Psoas muscle (tissue), 8 donors: Measurements from ENCODE around the gene IP6K3. TPM values are rescaled to one million over a fixed set of nuclear protein-coding genes. Genes with fewer than 3 reads are reported as not detected.

Experiments
- ATAC-seq, 4 donors: fragments of 200-7000 bp; cut with Tn5 transposase; one replicate each; pipeline ENCODE4 v1.9.1; 2020; ENCODE audit warnings: moderate library complexity in 3 of 4, mild to moderate bottlenecking in 2 of 4
- DNase-seq, 2 donors: peaks; one replicate each; pipeline ENCODE4 v3.0.0-alpha.2; 2020
- H3K27ac ChIP-seq: fragments of 200-600 bp; one replicate; pipeline ENCODE4 v1.8.0; 2022
- H3K27me3 ChIP-seq, 3 donors: fragments of 200-600 bp in 1 of 3; one replicate each; pipeline versions ENCODE4 v1.6.1 to v1.8.0; 2013 to 2022; ENCODE audit warnings: low read length in 2 of 3, mild to moderate bottlenecking in 2 of 3, moderate library complexity in 1 of 3; ENCODE audit not compliant: insufficient read depth in 3 of 3
- H3K36me3 ChIP-seq, 2 donors: fragments of 200-600 bp in 1 of 2; one replicate each; pipeline versions ENCODE4 v1.6.1 to v1.8.0; 2013 to 2022; ENCODE audit warnings: low read depth in 1 of 2, mild to moderate bottlenecking in 1 of 2, moderate library complexity in 1 of 2; ENCODE audit not compliant: insufficient read depth in 1 of 2
- H3K4me1 ChIP-seq: fragments of 200-600 bp; one replicate; pipeline ENCODE4 v1.8.0; 2022
- H3K4me3 ChIP-seq: fragments of 200-600 bp; one replicate; pipeline ENCODE4 v1.8.0; 2022; ENCODE audit warnings: mild to moderate bottlenecking
- H3K9me3 ChIP-seq: fragments of 200-600 bp; one replicate; pipeline ENCODE4 v1.8.0; 2022
- CTCF ChIP-seq: fragments of 200-600 bp; IDR thresholded peaks from one replicate; pipeline ENCODE4 v1.8.0; 2022; ENCODE audit warnings: antibody characterized with exemption
- WGBS, 3 donors: extraction: QIAGEN DNeasy Blood & Tissue Kit; methylation state at CpG; one replicate each; pipeline versions ENCODE4 v1.1.6 to v1.1.7; 2013; 5-methylcytosine and 5-hydroxymethylcytosine counted together
- intact Hi-C, 2 donors: fragments of 100-400 bp; cut with DNase I; formaldehyde crosslinking; loops; one replicate each; pipeline versions ENCODE4 v1.11.0 to v1.14.2; 2022
- polyA plus RNA-seq, 3 donors: library from polyadenylated mRNA; stranded (reverse); fragments of 200-250 nt; gene quantifications; one replicate each; pipeline ENCODE4 v1.2.3, GENCODE V29; 2013
- total RNA-seq, 4 donors: library from RNA; stranded (reverse); fragmentation: NEBNext Ultra II Directional in 2 of 4; extraction: Animal tissue kit (Norgen Biotek cat#: 25700) in 2 of 4; gene quantifications; one replicate each; pipeline versions ENCODE4 v1.2.1 to v1.2.4, GENCODE V29; 2021 to 2023
- donor health status: healthy with polysubstance abuse.
- donor health status: DM: no; HTN: no; CAD: no; lungs with moderate emphysema.
- donor health status: Bipolar disorder and iron deficiency.
- donor health status: healthy.
- donor health status: DM: yes; HTN: yes; CAD: no.
- donor health status: DM: no; HTN: no; CAD: no.
- donor health status: DM: no; HTN: no; CAD: no.
- donor health status: DM: yes; HTN: yes; CAD: no.

IP6K3 gene
- total and polyA plus RNA-seq, 7 donors: 95.7 to 363 (median 220) TPM

GRCh38 chr6:33689148-33689494, 57.6 kb downstream of the IP6K3 start:
- Histone ChIP-seq H3K4me1 (peaks cover 24% of the 10 kb centered on the region), H3K36me3 (peaks cover 0 to 40% of the 10 kb centered on the region in 2 donors), H3K27me3 (no peaks in the 10 kb centered on the region), H3K9me3 (no peaks in the 10 kb centered on the region), H3K27ac (no peak overlapping the region), H3K4me3 (no peak overlapping the region)
- intact Hi-C loops: no loop called here
- ATAC-seq: no peak
- TF ChIP-seq CTCF: no peak
- WGBS, 3 donors: 81 to 95% (median 93%) methylated on average over 12 of the region's 12 CpGs
- DNase-seq: no peak

DNA sequence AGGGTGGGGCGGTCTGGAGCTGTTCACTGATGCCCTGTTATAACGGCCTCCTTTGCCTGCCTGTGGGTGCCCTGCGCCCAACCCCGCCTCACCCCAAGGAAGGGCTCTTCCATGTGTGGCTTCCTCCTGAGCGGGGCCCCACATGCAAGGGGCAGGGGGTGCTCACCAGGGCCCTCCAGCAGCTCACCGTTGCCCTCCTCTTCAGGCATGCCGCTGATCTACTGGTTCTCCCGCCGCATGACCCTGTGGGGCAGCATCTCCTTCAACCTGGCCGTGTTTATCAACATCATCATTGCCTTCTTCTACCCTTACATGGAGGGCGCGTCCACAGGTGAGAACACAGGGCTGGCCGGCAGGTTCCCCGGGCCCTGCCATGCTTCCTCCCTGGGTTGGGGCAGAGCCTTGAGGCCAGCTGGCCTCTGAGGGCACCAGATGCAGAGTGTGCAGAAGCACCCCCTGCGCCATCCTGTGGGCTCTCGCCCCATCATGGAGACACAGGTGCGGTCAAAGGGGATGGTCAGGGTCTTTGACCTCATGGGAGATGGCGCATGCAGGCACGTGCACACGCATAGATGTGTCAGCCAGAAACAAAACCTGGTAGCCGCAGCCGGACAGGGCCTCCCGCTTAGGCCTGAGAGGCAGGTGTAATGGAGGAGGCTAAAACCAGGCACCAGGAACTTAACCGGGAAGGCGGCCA, 58.1 kb downstream of the IP6K3 start:
- H3K4me1 ChIP-seq: peaks cover 19% of the 10 kb centered on the region
- ATAC-seq (no peak), DNase-seq (peak in 1 of 2 donors; percentile 41)
- H3K27ac ChIP-seq: no peak overlapping the region
- no peak overlapping the region for H3K4me3 ChIP-seq
- no peaks in the 10 kb centered on the region for H3K27me3 ChIP-seq
- 90 to 92% (median 91%) methylated on average over 25 of the region's 25 CpGs for WGBS, 3 donors
- intact Hi-C loops: no loop called here
- H3K9me3 ChIP-seq: no peaks in the 10 kb centered on the region
- no peak for TF ChIP-seq CTCF
- peaks cover 0 to 40% of the 10 kb centered on the region in 2 donors for H3K36me3 ChIP-seq

GRCh38 chr6:33688006-33688405, 58.7 kb downstream of the IP6K3 start:
- no peaks in the 10 kb centered on the region for H3K9me3 ChIP-seq
- H3K4me3 ChIP-seq: no peak overlapping the region
- H3K27ac ChIP-seq: no peak overlapping the region
- intact Hi-C loops: no loop called here
- H3K36me3 ChIP-seq: peaks cover 0 to 40% of the 10 kb centered on the region in 2 donors
- ATAC-seq (no peak), DNase-seq (no peak)
- no peaks in the 10 kb centered on the region for H3K27me3 ChIP-seq
- 85 to 89% (median 89%) methylated on average over 19 to 20 of the region's 20 CpGs for WGBS, 3 donors
- H3K4me1 ChIP-seq: peaks cover 15% of the 10 kb centered on the region
- TF ChIP-seq CTCF: no peak

DNA sequence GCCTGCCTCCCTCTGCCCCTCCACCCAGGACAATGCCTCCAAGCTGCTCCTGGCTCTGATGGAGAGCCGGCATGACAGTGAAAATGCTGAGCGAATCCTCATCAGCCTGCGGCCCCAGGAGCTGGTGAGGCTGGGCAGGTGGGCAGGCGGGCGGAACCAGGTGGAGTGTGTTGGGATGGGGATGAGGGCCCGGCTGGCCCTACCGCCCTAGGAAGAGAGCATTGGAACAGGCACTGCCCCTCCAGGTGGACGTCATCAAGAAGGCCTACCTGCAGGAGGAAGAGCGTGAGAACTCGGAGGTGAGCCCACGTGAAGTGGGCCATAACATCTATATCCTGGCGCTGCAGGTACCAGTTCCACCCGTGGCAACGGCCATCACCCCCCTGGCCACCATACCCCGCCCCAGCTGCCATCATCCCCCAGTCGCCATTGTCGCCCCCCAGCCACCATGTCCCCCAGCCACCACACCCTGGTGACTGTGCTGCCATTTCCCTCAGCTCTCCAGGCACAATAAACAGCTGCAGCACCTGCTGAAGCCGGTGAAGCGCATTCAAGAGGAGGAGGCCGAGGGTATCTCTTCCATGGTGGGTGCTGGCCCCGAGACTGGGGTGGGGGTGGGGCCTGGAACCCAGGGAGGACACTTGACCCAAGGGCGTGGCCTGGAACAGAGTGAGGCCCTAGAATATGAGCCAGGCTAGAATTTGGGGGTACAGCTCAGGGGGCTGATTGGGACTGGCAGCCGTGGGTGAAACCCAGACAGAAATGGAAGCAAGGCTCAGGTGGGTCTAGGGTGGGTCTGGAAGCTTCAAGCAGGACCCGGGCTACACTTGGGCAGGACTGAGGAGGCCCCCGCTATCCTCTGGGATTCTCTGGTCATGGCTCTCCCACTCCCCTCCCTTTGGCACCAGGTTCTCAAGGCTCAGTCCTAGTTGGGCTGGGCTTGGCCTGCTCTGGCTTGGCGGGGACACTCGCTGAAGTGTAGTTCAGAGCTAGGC, 59.4 kb downstream of the IP6K3 start:
- TF ChIP-seq CTCF: no peak
- Histone ChIP-seq H3K9me3 (no peaks in the 10 kb centered on the region), H3K4me3 (no peak overlapping the region), H3K36me3 (peaks cover 0 to 40% of the 10 kb centered on the region in 2 donors), H3K27me3 (no peaks in the 10 kb centered on the region), H3K27ac (no peak overlapping the region), H3K4me1 (peaks cover 8% of the 10 kb centered on the region)
- DNase-seq: no peak
- intact Hi-C loops: no loop called here
- 88 to 95% (median 90%) methylated on average over 25 to 27 of the region's 27 CpGs for WGBS, 3 donors
- no peak for ATAC-seq
